SU-DHL-6 (cell line): ENCODE results near the gene RAD23A.

ENCODE experiments used
- EZH2phosphoT487 ChIP-seq: fragments of 200-600 bp; sonication (generic), shearing (Covaris generic); conservative IDR thresholded peaks from 2 replicates; pipeline ENCODE4 v1.6.1; 2018; ENCODE audit warnings: mild to moderate bottlenecking, antibody characterized with exemption, low read length, moderate library complexity, mixed read lengths
- TF ChIP-seq, protein P1 (sequence below): fragments of 200-600 bp; sonication (generic); IDR thresholded peaks from one replicate; pipeline ENCODE4 v1.5.1; 2017; ENCODE audit warnings: antibody characterized with exemption, mild to moderate bottlenecking, low read length, moderate library complexity; ENCODE audit not compliant: insufficient read depth, poor library complexity, severe bottlenecking

DNA sequence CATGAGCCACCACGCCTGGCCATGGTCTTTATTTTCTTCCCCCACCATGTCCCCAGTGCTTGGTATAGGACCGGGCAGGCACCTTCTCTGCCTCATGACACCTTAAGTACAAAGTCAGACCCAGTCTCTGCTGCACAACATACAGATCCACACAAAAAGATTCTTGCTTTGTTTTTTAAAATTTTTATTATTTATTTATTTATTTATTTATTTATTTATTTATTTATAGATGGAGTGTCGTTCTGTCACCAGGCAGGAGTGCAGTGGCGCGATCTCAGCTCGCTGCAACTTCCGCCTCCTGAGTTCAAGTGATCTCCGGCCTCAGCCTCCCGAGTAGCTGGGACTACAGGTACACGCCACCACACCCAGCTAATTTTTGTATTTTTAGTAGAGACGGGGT lies 47.1 kb downstream of the RAD23A start:
- TF ChIP-seq, protein P1, sequence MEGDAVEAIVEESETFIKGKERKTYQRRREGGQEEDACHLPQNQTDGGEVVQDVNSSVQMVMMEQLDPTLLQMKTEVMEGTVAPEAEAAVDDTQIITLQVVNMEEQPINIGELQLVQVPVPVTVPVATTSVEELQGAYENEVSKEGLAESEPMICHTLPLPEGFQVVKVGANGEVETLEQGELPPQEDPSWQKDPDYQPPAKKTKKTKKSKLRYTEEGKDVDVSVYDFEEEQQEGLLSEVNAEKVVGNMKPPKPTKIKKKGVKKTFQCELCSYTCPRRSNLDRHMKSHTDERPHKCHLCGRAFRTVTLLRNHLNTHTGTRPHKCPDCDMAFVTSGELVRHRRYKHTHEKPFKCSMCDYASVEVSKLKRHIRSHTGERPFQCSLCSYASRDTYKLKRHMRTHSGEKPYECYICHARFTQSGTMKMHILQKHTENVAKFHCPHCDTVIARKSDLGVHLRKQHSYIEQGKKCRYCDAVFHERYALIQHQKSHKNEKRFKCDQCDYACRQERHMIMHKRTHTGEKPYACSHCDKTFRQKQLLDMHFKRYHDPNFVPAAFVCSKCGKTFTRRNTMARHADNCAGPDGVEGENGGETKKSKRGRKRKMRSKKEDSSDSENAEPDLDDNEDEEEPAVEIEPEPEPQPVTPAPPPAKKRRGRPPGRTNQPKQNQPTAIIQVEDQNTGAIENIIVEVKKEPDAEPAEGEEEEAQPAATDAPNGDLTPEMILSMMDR: no peak
- TF ChIP-seq EZH2phosphoT487: no peak
